ENCODE data around the gene FUT6. TPM values are rescaled to one million over a fixed set of nuclear protein-coding genes. Genes with fewer than 3 reads are reported as not detected.
"Not testable (repeated sequence)": the region's sequence is repeated elsewhere in the genome, so short reads cannot be mapped to it uniquely, and the experiment has no call there.

Gene FUT6
- under 1 TPM in 3 of 12 donors, not detected in 9; 0.15 to 0.40 (median 0.16) TPM for polyA plus RNA-seq (ENCODE audit: insufficient read length in 12 of 12)
- long read RNA-seq, donor 1, partial matches to known transcripts, result 0 of 2 reads
- long read RNA-seq, donor 1, other reads (novel, unspliced or antisense), result 0 of 2 reads
- long read RNA-seq, donor 2, result 0 reads
- long read RNA-seq, donor 3, result 0 reads
- long read RNA-seq, donor 4, result 0 reads
- long read RNA-seq, donor 5, result 0 reads
- long read RNA-seq, donor 6, result 0 reads
- long read RNA-seq, donor 7, result 0 reads
- long read RNA-seq, donor 8, result 0 reads
- long read RNA-seq, donor 9, result 0 reads
- long read RNA-seq, donor 10, result 0 reads
- long read RNA-seq, donor 11, result 0 reads

GRCh38 chr19:5839065-5840017 is at the start of gene FUT6:
Gene FUT6 (minus strand): TSS chr19:5839702. CDS start chr19:5832567, 7,135 bp downstream.
- no peak for DNase-seq

- not testable (repeated sequence) for DNase-seq
Observed at GRCh38 chr19:5884065-5884811, 44.7 kb upstream of the FUT6 start.

- not testable (repeated sequence) for DNase-seq
Observed at GRCh38 chr19:5883157-5883873, 43.8 kb upstream of the FUT6 start.

GRCh38 chr19:5882421-5882968 is 43.0 kb upstream of the FUT6 start:
- no peak for DNase-seq

- DNase-seq, result no peak
Observed at GRCh38 chr19:5881543-5882299, 42.2 kb upstream of the FUT6 start.

- peak; percentile 75 for DNase-seq
Observed at GRCh38 chr19:5880604-5881078, 41.1 kb upstream of the FUT6 start.

- no peak for DNase-seq
Observed at GRCh38 chr19:5880196-5880595, 40.7 kb upstream of the FUT6 start.

GRCh38 chr19:5877882-5878281 is 38.4 kb upstream of the FUT6 start:
- no peak for DNase-seq

GRCh38 chr19:5877427-5877826 is 37.9 kb upstream of the FUT6 start:
- DNase-seq, result no peak

GRCh38 chr19:5874496-5874895 is 35.0 kb upstream of the FUT6 start:
- not testable (repeated sequence) for DNase-seq

- DNase-seq, result no peak
Observed at GRCh38 chr19:5873617-5874199, 34.2 kb upstream of the FUT6 start.

- no peak for DNase-seq
Observed at GRCh38 chr19:5870986-5871394, 31.5 kb upstream of the FUT6 start.

GRCh38 chr19:5867201-5868136 is 28.0 kb upstream of the FUT6 start:
- no peak for DNase-seq

GRCh38 chr19:5865772-5866171 is 26.3 kb upstream of the FUT6 start:
- DNase-seq, result no peak

GRCh38 chr19:5864725-5865486 is 25.4 kb upstream of the FUT6 start:
- DNase-seq, result no peak

GRCh38 chr19:5864013-5864720 is 24.7 kb upstream of the FUT6 start:
- no peak for DNase-seq
